Prostate gland (tissue), 2 donors: ENCODE measurements around the gene CD40LG. TPM values are rescaled to one million over a fixed set of nuclear protein-coding genes. Genes with fewer than 3 reads are reported as not detected.

Experiments used
- DNase-seq: peaks from one replicate; pipeline ENCODE4 v3.0.0-alpha.2; 2019; ENCODE audit warnings: low spot score
- H3K27ac ChIP-seq, 2 donors: fragments of 200-600 bp; sonication (generic); 2 replicates each; pipeline ENCODE4 v1.5.1; 2017 to 2019
- H3K27me3 ChIP-seq: fragments of 200-600 bp; sonication (generic); replicated peaks from 2 replicates; pipeline ENCODE4 v1.5.1; 2019; ENCODE audit not compliant: insufficient read depth
- H3K36me3 ChIP-seq, 2 donors: fragments of 200-600 bp; sonication (generic); 1 replicate in 1 of 2; 2 replicates in 1 of 2; pipeline versions ENCODE4 v1.5.1 to v1.8.1; 2017 to 2019
- H3K4me1 ChIP-seq: fragments of 200-600 bp; sonication (generic); replicated peaks from 2 replicates; pipeline ENCODE4 v1.5.1; 2019
- H3K4me3 ChIP-seq, 2 donors: fragments of 200-600 bp; sonication (generic); 2 replicates each; pipeline ENCODE4 v1.5.1; 2017 to 2019
- H3K9me3 ChIP-seq: fragments of 200-600 bp; sonication (generic); 2 replicates; pipeline ENCODE4 v1.5.1; 2017
- POLR2A ChIP-seq: fragments of 450-650 bp; IDR thresholded peaks from one replicate; pipeline ENCODE4 v1.6.1; 2016; ENCODE audit warnings: antibody characterized with exemption, mild to moderate bottlenecking
- POLR2AphosphoS5 ChIP-seq: sonication (generic); formaldehyde crosslinking; IDR thresholded peaks from one replicate; pipeline ENCODE4 v1.6.1; 2017; ENCODE audit warnings: antibody characterized with exemption
- WGBS: methylation state at CpG from one replicate; pipeline ENCODE4 v1.1.5; 2018; 5-methylcytosine and 5-hydroxymethylcytosine counted together
- intact Hi-C: fragments of 100-400 bp; cut with DNase I; formaldehyde crosslinking; loops from one replicate; pipeline ENCODE4 v1.14.2; 2022
- total RNA-seq, 2 donors: library from RNA; depleted of rRNA; stranded (reverse); fragments of >200 nt; gene quantifications; one replicate each; pipeline ENCODE4 v1.1.0, GENCODE V29; 2016
- TF ChIP-seq, protein P1 (sequence below), 4 experiments: fragments of 200-600 bp in 2 of 4; fragments of 450-650 bp in 2 of 4; sonication (generic) in 2 of 4; IDR thresholded peaks; 1 replicate in 3 of 4; 2 replicates in 1 of 4; pipeline ENCODE4 v1.5.1; 2016 to 2019; ENCODE audit warnings: antibody characterized with exemption in 4 of 4, mild to moderate bottlenecking in 2 of 4, moderate library complexity in 2 of 4

The CD40LG gene
- not detected for total RNA-seq

DNA sequence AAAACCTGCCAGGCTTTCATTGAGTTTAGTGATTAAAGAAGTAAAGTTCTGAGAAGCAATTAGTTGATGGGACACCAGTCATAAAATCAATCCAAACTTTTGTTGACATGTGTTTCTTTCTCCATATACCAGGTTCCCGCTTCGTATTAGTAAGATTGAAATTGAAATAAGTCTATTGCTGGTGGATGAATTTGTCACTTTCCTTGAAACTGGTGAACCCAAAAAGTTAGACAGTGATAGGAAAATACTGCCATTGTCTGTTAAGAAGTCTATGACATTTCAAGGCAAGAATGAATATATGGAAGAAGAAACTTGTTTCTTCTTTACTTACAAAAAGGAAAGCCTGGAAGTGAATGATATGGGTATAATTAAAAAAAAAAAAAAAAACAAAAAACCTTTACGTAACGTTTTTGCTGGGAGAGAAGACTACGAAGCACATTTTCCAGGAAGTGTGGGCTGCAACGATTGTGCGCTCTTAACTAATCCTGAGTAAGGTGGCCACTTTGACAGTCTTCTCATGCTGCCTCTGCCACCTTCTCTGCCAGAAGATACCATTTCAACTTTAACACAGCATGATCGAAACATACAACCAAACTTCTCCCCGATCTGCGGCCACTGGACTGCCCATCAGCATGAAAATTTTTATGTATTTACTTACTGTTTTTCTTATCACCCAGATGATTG lies at the start of gene CD40LG:
Gene CD40LG (plus strand): TSS at position 482 of the 684 bp plus-strand sequence. CDS start 91 bp downstream, at position 573.
- 85% methylated on average over 10 of the region's 10 CpGs for whole genome bisulfite sequencing
- intact Hi-C loops = no loop called here
- H3K27me3 ChIP-seq = no peaks in the 10 kb centered on the region
- H3K36me3 ChIP-seq = no peaks in the 10 kb centered on the region
- H3K4me3 ChIP-seq = no peak within 1 kb of the TSS
- H3K9me3 ChIP-seq = no peaks in the 10 kb centered on the region
- H3K27ac ChIP-seq = no peak within 1 kb of the TSS
- DNase-seq = no peak
- TF ChIP-seq, protein P1, sequence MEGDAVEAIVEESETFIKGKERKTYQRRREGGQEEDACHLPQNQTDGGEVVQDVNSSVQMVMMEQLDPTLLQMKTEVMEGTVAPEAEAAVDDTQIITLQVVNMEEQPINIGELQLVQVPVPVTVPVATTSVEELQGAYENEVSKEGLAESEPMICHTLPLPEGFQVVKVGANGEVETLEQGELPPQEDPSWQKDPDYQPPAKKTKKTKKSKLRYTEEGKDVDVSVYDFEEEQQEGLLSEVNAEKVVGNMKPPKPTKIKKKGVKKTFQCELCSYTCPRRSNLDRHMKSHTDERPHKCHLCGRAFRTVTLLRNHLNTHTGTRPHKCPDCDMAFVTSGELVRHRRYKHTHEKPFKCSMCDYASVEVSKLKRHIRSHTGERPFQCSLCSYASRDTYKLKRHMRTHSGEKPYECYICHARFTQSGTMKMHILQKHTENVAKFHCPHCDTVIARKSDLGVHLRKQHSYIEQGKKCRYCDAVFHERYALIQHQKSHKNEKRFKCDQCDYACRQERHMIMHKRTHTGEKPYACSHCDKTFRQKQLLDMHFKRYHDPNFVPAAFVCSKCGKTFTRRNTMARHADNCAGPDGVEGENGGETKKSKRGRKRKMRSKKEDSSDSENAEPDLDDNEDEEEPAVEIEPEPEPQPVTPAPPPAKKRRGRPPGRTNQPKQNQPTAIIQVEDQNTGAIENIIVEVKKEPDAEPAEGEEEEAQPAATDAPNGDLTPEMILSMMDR (IDR thresholded peaks at IDR 0.05) = no peak
- TF ChIP-seq POLR2AphosphoS5 (no peak), POLR2A (no peak)
- no peaks in the 10 kb centered on the region for H3K4me1 ChIP-seq

DNA sequence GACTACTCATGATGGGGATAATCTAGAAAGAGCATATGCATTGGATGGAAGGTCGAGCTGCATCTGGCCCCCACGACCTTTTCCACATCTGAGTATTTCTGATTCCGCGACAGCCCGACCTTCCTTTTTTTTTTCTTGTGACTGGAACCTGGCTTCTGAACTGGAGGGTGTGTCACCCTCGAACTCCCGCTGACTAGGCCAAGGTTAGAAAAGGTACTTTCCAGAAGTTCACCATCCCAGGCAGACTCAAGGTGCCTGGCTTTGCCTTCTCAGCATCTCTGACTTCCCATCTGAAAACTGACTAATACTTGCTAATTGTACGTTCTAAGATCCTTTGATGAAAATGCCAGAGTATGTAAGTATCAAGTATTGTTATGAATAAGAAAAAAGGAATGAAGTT lies 49.3 kb upstream of the CD40LG start:
- intact Hi-C loops = no loop called here
- Histone ChIP-seq H3K36me3 (no peaks in the 10 kb centered on the region), H3K4me3 (no peak overlapping the region), H3K27ac (no peak overlapping the region), H3K4me1 (no peaks in the 10 kb centered on the region), H3K9me3 (no peaks in the 10 kb centered on the region), H3K27me3 (no peaks in the 10 kb centered on the region)
- WGBS = 78% methylated on average over 8 of the region's 8 CpGs
- DNase-seq = no peak
- no peak for TF ChIP-seq POLR2AphosphoS5
- no peak for TF ChIP-seq POLR2A
- TF ChIP-seq, protein P1 (IDR thresholded peaks at IDR 0.05) = no peak

DNA sequence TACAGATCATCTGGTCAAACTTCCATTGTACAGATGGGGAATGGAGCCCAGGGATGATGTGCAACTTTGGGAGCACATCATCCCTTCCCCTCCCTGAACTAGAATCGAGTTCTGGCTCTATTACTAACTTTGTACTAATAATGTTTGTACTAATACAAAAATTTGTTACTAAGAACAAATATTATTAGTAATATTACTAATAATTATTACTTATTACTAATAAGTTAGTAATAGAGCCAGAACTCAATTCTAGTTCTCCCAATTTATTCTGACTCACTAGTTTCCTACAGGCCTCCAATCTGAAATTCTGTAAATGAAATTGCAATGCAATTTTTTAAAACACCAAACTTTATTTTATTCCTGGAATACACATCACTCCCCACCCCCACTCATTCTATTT lies 47.9 kb upstream of the CD40LG start:
- H3K9me3 ChIP-seq = no peaks in the 10 kb centered on the region
- H3K4me1 ChIP-seq = no peaks in the 10 kb centered on the region
- WGBS = 86% methylated on average over 1 of the region's 1 CpG
- no peak for DNase-seq
- no peak overlapping the region for H3K27ac ChIP-seq
- TF ChIP-seq POLR2AphosphoS5 (no peak), POLR2A (no peak)
- TF ChIP-seq, protein P1 (IDR thresholded peaks at IDR 0.05) = no peak
- no peaks in the 10 kb centered on the region for H3K36me3 ChIP-seq
- intact Hi-C loops = no loop called here
- no peak overlapping the region for H3K4me3 ChIP-seq
- no peaks in the 10 kb centered on the region for H3K27me3 ChIP-seq

DNA sequence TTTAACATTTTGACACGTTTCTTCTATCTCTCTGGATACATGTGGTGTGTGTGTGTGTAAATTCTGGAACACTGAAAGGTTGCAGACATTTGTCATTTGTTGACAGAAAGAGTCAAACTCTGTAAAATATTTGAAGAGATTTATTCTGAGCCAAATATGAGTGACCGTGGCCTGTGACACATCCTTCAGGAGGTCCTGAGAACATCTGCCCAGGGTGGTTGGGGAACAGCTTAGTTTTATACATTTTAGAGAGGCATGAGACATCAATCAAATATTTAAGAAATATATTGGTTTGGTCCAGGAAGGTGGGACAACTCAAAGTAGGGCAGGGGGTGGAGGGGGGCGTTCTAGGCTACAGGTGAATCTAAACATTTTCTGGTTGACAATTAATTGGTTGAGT lies 40.7 kb upstream of the CD40LG start:
- no peaks in the 10 kb centered on the region for H3K9me3 ChIP-seq
- no peaks in the 10 kb centered on the region for H3K4me1 ChIP-seq
- H3K4me3 ChIP-seq = no peak overlapping the region
- H3K36me3 ChIP-seq = no peaks in the 10 kb centered on the region
- no peaks in the 10 kb centered on the region for H3K27me3 ChIP-seq
- H3K27ac ChIP-seq = no peak overlapping the region
- 72% methylated on average over 3 of the region's 3 CpGs for WGBS
- TF ChIP-seq POLR2AphosphoS5 (no peak), POLR2A (no peak)
- TF ChIP-seq, protein P1 (IDR thresholded peaks at IDR 0.05) = no peak
- DNase-seq = no peak
- intact Hi-C loops = no loop called here

DNA sequence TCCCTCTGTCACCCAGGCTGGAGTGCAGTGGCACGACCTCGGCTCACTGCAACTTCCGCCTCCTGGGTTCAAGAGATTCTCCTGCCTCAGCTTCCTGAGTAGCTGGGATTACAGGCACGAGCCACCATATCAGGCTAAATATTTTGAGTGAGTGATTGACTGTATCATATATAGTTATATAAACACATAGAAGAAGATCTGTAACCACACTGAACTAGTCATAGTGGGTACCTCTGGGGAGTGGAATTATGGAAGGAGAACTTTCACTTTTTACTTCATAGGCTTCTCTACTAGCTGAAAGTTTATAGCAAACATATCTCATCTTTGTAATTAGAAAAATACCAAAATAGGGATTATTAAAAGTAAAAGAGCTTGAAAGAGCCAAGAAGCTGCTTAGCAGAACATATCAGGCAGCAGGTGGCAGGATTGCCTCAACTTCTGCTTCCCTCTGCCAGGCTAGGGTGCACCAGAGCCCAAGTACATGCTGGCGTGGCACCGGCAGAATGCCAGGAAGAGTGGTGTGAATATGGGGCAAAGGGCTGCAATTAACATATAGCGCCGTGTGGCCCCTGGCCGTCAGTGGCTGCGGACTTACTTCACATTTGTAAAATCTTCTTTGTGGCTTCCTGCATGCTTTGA lies 39.5 kb upstream of the CD40LG start:
- no peak for DNase-seq

More for the DNA sequence above, 39.5 kb upstream of the CD40LG start:
- Histone ChIP-seq H3K36me3 (no peaks in the 10 kb centered on the region), H3K27ac (no peak overlapping the region), H3K9me3 (no peaks in the 10 kb centered on the region), H3K4me1 (no peaks in the 10 kb centered on the region), H3K27me3 (no peaks in the 10 kb centered on the region), H3K4me3 (no peak overlapping the region)
- TF ChIP-seq, protein P1 (IDR thresholded peaks at IDR 0.05) = no peak
- intact Hi-C loops = no loop called here
- WGBS = 53% methylated on average over 10 of the region's 10 CpGs
